GM15510 (cell line): ENCODE data around the gene PTPRG.

Source experiments
- POLR2A ChIP-seq: IDR thresholded peaks from 3 replicates; pipeline ENCODE4 v1.6.1; 2011; ENCODE audit warnings: borderline replicate concordance; ENCODE audit not compliant: insufficient read length; ENCODE audit errors: extremely low read depth

Gene PTPRG

DNA sequence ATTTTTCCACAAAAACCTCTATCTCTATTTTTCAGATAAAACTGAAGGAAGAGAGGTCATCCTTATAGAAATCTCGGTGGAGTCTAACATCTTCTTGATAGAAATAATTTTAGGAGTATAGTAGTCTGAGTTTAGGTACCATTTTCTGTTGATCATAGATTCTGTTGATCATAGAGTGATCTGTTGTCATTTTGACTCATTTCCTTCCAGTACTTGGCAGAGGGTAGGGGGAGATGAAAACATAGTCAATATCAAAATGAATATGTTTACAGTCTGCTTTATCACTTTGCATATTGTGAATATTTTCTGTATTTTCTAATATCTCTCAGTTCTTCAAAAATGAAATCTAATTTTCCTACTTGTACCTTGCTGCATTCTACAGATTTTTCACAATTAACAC, 458.5 kb downstream of the PTPRG start:
- TF ChIP-seq POLR2A = no peak

DNA sequence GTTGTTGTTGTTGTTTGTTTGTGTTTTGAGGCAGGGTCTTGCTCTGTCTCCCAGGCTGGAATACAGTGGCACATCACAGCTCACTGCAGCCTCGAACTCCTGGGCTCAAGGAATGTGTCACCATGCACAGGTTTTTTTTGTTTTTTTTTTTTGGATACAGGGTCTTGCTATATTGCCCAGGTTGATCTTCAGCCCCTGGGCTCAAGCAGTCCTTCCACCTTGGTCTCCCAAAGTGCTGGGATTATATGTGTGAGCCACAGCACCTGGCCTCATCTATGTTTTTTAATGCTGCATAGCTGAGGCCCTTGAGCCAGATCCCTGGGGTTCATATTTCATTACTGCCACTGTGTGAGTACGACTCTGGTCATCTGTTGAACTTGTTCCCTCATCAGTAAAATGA, 459.3 kb downstream of the PTPRG start:
- no peak for TF ChIP-seq POLR2A

DNA sequence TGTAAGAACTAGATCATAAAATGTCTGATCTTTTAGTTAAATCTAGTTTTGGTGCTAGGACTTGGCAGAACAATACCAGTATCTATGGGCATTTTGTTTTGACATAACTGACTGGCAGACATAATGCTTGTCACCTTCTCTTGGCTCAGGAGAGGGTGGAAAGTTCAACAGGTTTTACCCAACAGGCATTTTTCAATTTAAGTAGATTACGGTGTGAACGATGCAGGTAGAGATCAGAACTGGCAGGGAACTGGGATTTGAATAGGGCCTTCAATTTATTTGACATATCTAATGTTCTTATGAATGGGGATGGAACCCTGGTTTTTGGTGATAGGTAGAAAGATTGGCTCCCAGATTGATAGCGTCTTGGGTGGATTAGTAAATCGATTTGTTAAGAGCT, 460.9 kb downstream of the PTPRG start:
- TF ChIP-seq POLR2A = no peak

DNA sequence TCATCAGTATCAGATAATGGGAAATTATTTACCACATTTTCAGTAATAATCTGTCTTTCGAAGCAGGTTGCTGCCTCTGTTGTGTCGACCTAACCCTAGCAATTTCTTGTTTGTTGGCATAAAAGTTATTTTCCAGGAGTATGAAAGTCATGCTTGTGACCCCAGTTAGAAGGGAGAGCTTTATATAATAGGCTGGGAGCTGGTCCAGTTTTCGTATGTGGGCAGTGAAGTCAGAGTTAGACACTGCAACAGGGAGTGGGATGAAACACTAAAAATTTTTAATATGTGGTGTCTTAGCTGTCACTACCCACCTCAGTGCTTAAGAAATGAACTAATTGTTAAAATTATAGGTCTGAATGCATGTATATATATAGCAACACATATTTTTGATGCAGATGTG, 463.5 kb downstream of the PTPRG start:
- no peak for TF ChIP-seq POLR2A

DNA sequence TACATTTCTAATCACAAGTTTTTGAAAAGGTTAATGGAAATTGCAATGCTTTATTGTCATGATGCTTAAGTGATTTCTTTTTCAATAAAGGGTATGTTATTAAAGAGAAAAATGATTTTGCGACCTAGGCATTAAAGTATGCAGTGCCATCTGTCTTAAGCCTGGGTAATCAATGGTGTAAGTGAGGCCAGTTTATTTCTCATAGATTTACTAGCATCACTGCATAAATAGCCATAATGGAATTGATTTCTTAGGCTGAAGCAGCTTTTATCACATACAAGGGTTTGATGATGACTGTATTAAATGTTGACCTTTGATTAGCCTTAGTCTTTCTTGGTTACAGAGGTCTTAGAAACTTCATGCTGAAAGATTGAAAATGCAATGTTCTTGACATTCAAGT, 464.5 kb downstream of the PTPRG start:
- no peak for TF ChIP-seq POLR2A

DNA sequence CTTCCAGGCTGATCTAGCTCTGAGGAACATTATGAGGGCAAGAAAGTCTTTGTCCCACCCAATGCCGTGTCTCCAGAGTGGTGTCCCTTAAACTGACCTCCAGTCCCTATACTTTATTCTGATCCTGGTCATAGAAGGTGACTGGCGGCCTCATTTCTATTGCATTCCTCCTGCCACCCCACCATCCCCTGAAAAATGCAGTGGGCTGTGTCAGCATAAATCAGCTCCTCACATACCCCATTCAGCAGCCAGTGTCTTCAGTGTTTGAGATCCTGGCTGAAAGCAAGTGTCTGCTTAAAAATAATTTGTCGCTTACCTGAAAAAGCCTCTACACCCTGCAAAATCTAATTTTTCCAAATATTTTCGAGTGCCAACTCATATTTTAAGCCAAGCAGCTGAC, 465.9 kb downstream of the PTPRG start:
- no peak for TF ChIP-seq POLR2A

DNA sequence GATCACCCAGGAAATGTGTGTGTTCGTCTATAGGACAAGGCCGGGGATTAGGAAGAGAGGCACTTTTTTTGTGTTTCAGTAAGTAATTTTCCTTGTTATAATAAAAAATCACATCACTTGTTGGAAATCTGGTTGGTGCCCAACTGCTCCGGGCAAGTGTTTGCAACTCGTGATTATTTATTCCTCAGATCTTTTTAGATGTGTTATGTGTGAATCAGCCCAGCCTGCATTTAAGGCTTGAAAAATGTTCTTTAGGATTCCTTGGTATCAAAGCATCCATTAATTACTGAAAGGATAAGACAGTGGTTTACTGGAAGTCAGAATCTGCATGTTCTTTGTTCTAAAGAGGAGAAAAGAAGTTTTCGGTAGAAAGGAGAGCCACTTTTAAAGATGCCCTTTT, 466.4 kb downstream of the PTPRG start:
- TF ChIP-seq POLR2A = no peak

DNA sequence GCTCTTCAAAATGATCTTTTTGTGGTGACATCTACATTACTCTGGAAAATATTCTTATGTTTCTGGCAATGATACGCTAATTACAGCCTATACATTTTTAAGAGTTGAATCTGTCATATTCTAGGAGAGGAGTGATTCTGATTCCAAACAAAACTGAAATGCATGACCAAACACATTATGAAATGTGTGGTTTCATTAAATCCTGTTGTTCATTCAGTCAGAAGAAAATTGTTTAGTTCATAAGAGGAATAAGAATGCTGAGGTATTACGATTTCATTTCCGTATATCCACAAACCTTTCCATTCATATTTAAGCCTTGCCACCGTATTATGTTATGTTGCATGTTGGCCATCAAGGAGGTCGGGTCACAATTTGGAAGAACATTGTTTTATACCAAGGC, 466.9 kb downstream of the PTPRG start:
- TF ChIP-seq POLR2A = no peak

DNA sequence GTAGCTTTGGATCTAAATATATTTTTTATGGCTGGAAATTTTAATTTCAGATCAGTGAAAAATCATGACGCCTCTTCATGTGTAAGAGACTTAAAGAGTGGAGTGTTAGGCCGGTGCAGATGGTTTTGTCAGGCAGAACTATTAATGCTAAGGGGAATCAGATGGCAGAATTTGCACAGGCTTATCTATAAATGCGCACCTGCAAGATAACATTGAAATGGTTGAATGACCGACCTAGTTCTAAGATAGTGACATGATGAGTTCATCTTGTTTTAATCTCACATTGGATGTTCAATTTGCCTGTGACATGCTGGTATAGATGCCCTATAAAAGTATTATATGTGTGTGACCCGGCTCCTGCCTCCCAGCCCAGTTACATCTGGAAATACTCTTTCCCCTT, 471.4 kb downstream of the PTPRG start:
- no peak for TF ChIP-seq POLR2A

DNA sequence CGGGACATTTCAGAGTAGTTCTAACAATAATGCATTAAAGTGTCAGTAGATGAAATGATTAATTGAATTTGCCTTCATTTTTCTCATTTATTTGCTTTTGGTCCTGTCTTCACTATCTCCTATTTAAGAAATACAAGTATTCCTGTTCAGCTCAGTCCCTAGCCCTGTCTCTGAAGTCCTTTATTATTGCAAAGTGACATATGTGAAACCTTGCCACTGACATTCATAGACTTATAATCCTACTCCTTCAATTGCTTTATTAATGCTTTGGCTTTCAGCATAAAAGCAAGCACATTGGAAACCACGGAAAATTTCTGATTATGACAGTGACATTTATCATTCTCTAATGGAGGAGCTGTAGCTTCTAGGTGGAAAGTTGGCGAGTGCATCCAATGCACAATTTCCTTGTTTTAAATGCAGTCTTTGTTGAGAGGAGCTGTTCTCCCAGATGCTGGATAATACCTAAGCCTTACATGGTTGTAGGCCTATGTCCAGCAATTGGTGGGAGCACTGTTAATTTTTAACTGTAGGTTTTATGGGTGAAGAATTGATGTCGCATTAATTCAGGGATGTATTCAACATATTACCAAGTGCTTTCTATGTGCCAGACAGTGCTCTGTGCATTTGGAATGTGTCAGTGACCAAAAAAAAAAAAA, 474.2 kb downstream of the PTPRG start:
- no peak for TF ChIP-seq POLR2A

DNA sequence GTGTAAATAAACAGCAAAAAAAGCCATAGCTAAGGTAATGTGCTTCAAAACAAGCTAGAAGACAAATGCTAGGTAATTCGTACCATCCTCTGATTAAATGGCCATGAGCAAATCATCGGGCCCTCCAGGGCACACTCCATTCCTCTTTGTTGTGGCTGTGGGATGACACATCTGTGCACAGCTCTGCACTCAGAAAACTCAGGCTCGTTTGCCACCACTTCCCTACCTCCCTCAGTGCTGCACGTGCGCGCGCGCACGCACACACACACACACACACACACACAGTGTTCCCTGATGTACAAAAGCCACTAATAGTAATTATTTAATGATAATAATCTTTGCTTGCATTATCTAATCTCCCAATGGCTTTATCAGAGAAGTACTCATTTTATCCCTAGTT, 475.4 kb downstream of the PTPRG start:
- TF ChIP-seq POLR2A = no peak

DNA sequence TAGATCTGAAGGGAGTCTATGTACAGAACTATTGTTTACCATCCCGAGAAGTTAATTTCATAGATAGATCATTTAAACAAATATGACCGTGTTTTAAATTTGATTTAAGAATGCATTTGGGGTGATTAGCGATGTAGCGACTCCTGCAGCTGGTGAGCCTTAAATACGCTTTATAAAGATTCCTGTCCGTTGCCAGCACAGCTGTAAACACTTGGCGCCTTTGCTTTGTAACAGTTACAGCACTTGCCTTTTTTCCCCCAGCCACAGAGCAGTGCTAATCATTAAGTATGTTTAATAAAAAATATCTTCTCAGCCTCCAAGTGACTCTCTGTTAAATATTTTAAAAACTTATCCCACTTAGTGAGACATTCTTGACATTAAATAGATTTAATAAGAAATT, 478.2 kb downstream of the PTPRG start:
- TF ChIP-seq POLR2A = no peak

DNA sequence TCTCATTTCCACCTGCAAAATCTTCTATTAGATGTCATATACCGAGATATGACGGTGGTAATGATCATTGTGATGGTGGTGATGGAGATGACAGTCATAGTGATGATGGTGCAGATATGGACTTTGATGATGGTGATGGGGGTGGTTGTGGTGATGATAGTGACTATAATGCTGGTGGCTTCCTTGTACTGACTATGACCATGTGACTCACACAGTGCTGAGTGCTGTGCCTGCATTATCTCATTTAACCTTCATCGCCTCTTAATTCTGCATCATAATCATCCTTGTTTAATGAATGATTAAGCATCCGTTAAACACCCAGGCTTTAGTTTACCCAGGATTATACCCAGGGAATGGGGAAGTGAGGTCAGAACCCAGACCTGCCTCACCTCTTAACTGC, 480.3 kb downstream of the PTPRG start:
- no peak for TF ChIP-seq POLR2A

DNA sequence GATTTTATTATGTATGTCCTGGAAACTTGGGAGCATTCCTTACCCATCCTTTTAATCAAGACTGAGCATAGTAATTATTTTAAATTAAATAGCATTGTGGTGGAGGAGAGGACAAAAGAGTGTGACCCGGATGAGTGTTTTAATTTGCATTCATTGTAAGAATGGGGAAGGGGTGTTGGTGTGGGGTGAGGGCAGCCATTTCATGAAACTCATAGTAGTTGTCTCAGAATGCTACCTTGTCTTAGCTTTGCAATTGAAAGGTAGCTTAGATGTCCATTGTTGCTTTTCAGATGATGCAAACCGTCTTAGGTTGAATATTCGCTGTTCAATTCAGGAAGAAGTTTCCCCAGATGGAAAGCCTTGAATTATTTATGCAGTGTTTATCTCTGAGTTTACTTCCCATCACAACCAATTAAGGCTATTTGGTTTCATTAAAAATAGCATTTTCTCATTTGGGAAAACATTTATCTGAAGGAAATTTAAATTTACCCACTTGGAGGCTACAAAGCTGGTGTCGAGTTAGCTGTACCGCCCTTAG, 483.6 kb downstream of the PTPRG start:
- TF ChIP-seq POLR2A = no peak

DNA sequence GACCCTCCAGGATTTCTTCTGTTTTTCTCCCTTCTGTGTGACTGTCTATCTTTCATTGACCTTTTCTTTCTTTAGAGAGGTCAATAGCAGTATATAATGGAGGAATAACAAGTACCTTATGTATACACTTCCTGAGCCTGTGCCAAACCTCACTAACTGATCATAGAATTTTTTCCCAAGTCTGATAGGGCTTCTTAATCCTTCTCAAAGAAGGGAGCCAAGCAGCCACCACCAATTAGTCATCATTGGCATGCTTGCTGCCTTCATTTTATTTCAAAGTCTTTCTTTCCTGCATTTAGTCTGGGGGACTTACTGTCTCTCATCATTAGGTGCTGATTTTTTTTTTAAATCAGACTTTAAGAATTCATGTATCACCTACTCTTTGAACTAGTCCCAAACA, 485.0 kb downstream of the PTPRG start:
- TF ChIP-seq POLR2A = no peak

DNA sequence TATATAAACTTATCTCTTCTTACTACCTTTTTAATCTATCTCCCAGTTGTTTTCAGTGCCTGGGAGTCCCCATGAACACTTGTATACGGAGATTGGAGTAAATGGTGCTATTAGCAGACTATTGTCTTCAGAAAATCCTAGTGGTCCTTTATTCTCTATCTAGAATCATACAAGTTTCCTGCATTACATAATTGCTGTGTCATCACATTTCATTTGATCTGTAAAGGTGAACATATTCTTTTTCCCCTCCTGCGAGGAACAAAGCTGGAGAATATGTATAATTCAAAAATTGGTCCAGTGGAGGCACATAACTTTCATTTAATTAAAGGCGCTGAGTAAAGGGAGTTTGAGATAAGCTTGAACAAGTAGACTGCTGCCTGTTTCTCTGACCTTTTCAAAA, 487.2 kb downstream of the PTPRG start:
- no peak for TF ChIP-seq POLR2A

DNA sequence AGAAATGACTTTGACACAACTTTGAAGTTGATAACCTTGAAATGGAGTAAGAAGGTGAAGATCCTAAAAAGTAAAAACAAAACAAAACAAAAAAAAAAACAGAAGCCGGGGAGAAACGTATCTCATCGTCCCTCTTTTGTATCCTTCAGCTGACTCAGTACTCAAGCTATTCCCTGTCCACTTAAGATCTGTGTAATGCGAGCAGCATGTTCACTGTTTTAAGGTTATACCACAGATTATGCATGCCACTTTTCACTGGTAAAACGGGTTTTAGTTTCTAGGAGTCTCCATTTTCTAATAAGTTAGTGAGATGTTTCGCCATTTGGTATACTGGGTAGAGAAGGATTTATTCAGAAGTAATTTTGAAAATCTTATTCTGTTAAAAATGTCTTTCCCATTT, 487.7 kb downstream of the PTPRG start:
- no peak for TF ChIP-seq POLR2A
